ENCODE results near the gene ELAC2. TPM values are rescaled to one million over a fixed set of nuclear protein-coding genes. Genes with fewer than 3 reads are reported as not detected.

Gene ELAC2
- total and polyA plus RNA-seq, 10 of the 15 experiments (the other 5 are each of a cell fraction or from before 2014, with no cell fraction given): 5.1 to 146 (median 79.4) TPM

GRCh38 chr17:12959441-12959840 is 58.4 kb downstream of the ELAC2 start (continued):
- TF ChIP-seq, protein P1, sequence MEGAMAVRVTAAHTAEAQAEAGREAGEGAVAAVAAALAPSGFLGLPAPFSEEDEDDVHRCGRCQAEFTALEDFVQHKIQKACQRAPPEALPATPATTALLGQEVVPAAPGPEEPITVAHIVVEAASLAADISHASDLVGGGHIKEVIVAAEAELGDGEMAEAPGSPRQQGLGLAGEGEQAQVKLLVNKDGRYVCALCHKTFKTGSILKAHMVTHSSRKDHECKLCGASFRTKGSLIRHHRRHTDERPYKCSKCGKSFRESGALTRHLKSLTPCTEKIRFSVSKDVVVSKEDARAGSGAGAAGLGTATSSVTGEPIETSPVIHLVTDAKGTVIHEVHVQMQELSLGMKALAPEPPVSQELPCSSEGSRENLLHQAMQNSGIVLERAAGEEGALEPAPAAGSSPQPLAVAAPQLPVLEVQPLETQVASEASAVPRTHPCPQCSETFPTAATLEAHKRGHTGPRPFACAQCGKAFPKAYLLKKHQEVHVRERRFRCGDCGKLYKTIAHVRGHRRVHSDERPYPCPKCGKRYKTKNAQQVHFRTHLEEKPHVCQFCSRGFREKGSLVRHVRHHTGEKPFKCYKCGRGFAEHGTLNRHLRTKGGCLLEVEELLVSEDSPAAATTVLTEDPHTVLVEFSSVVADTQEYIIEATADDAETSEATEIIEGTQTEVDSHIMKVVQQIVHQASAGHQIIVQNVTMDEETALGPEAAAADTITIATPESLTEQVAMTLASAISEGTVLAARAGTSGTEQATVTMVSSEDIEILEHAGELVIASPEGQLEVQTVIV (IDR thresholded peaks at IDR 0.05; ENCODE audit: borderline replicate concordance, partially characterized antibody): no peak
- no peak for TF ChIP-seq BCLAF1 (IDR thresholded peaks at IDR 0.05)
- TF ChIP-seq MYB (IDR thresholded peaks at IDR 0.05; ENCODE audit: borderline replicate concordance, low read depth, low read length): no peak
- no peak for TF ChIP-seq CBX3 (IDR thresholded peaks at IDR 0.05; ENCODE audit: borderline replicate concordance, low read depth)
- no peak for TF ChIP-seq NBN (IDR thresholded peaks at IDR 0.05)
- TF ChIP-seq, protein P2, sequence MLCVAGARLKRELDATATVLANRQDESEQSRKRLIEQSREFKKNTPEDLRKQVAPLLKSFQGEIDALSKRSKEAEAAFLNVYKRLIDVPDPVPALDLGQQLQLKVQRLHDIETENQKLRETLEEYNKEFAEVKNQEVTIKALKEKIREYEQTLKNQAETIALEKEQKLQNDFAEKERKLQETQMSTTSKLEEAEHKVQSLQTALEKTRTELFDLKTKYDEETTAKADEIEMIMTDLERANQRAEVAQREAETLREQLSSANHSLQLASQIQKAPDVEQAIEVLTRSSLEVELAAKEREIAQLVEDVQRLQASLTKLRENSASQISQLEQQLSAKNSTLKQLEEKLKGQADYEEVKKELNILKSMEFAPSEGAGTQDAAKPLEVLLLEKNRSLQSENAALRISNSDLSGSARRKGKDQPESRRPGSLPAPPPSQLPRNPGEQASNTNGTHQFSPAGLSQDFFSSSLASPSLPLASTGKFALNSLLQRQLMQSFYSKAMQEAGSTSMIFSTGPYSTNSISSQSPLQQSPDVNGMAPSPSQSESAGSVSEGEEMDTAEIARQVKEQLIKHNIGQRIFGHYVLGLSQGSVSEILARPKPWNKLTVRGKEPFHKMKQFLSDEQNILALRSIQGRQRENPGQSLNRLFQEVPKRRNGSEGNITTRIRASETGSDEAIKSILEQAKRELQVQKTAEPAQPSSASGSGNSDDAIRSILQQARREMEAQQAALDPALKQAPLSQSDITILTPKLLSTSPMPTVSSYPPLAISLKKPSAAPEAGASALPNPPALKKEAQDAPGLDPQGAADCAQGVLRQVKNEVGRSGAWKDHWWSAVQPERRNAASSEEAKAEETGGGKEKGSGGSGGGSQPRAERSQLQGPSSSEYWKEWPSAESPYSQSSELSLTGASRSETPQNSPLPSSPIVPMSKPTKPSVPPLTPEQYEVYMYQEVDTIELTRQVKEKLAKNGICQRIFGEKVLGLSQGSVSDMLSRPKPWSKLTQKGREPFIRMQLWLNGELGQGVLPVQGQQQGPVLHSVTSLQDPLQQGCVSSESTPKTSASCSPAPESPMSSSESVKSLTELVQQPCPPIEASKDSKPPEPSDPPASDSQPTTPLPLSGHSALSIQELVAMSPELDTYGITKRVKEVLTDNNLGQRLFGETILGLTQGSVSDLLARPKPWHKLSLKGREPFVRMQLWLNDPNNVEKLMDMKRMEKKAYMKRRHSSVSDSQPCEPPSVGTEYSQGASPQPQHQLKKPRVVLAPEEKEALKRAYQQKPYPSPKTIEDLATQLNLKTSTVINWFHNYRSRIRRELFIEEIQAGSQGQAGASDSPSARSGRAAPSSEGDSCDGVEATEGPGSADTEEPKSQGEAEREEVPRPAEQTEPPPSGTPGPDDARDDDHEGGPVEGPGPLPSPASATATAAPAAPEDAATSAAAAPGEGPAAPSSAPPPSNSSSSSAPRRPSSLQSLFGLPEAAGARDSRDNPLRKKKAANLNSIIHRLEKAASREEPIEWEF (IDR thresholded peaks at IDR 0.05; ENCODE audit: insufficient replicate concordance, low read depth, low read length): no peak

Measured in GM12878 (cell line).